Neuronal stem cell (in vitro differentiated cells): ENCODE measurements around the gene LTBP3.

Experiments
- DNase-seq: peaks from one replicate; pipeline ENCODE4 v3.0.0-alpha.2; 2013; ENCODE audit warnings: low spot score
- H2AFZ ChIP-seq: one replicate; pipeline ENCODE4 v1.6.1; 2013; ENCODE audit warnings: mild to moderate bottlenecking, low read length, inconsistent platforms
- H2AK5ac ChIP-seq: 2 replicates; pipeline ENCODE4 v1.6.1; 2013; ENCODE audit warnings: low read depth, mild to moderate bottlenecking, inconsistent platforms, low read length, moderate library complexity, mixed read lengths
- H2BK120ac ChIP-seq: 2 replicates; pipeline ENCODE4 v1.6.1; 2013; ENCODE audit warnings: low read depth, mild to moderate bottlenecking, inconsistent platforms, low read length, moderate library complexity, mixed read lengths
- H2BK12ac ChIP-seq: one replicate; pipeline ENCODE4 v1.6.1; 2013; ENCODE audit warnings: low read length, inconsistent platforms
- H2BK15ac ChIP-seq: 2 replicates; pipeline ENCODE4 v1.6.1; 2013; ENCODE audit warnings: mild to moderate bottlenecking, low read length, inconsistent platforms, mixed read lengths
- H2BK5ac ChIP-seq: one replicate; pipeline ENCODE4 v1.6.1; 2013; ENCODE audit warnings: inconsistent platforms, mild to moderate bottlenecking, low read length, moderate library complexity
- H3K14ac ChIP-seq: one replicate; pipeline ENCODE4 v1.6.1; 2013; ENCODE audit warnings: low read length, inconsistent platforms
- H3K18ac ChIP-seq: 2 replicates; pipeline ENCODE4 v1.6.1; 2013; ENCODE audit warnings: low read length, inconsistent platforms
- H3K23ac ChIP-seq: 2 replicates; pipeline ENCODE4 v1.6.1; 2013; ENCODE audit warnings: low read depth, mild to moderate bottlenecking, mixed read lengths, low read length, inconsistent platforms; ENCODE audit not compliant: poor library complexity
- H3K27ac ChIP-seq: replicated peaks from 3 replicates; pipeline ENCODE4 v1.5.1; 2013; ENCODE audit warnings: low read length, inconsistent platforms
- H3K27me3 ChIP-seq, 3 experiments: 2 replicates each; pipeline ENCODE4 v1.6.1; 2013; ENCODE audit warnings: low read length in 3 of 3, mild to moderate bottlenecking in 2 of 3, inconsistent platforms in 1 of 3, low read depth in 1 of 3, mixed read lengths in 1 of 3, moderate library complexity in 1 of 3; ENCODE audit not compliant: control insufficient read depth in 3 of 3, insufficient read depth in 3 of 3
- H3K36me3 ChIP-seq, 2 donors: replicated peaks in 1 of 2; 2 replicates each; pipeline ENCODE4 v1.6.1; 2013; ENCODE audit warnings: low read length in 2 of 2; ENCODE audit not compliant: control insufficient read depth in 2 of 2, insufficient read depth in 2 of 2
- H3K4ac ChIP-seq: 2 replicates; pipeline ENCODE4 v1.6.1; 2013; ENCODE audit warnings: inconsistent platforms, mild to moderate bottlenecking, low read length, moderate library complexity
- H3K4me1 ChIP-seq, 2 donors: 1 replicate in 1 of 2; 2 replicates in 1 of 2; pipeline ENCODE4 v1.6.1; 2013; ENCODE audit warnings: low read length in 2 of 2, low read depth in 1 of 2; ENCODE audit not compliant: control insufficient read depth in 2 of 2, insufficient read depth in 1 of 2
- H3K4me2 ChIP-seq: one replicate; pipeline ENCODE4 v1.6.1; 2013; ENCODE audit warnings: mild to moderate bottlenecking, low read length, inconsistent platforms; ENCODE audit not compliant: insufficient read depth, poor library complexity, severe bottlenecking
- H3K4me3 ChIP-seq, 2 donors: 2 replicates each; pipeline ENCODE4 v1.5.1; 2013; ENCODE audit warnings: low read length in 2 of 2, mild to moderate bottlenecking in 2 of 2, inconsistent platforms in 1 of 2, moderate library complexity in 1 of 2
- H3K79me1 ChIP-seq: one replicate; pipeline ENCODE4 v1.6.1; 2013; ENCODE audit warnings: low read depth, mild to moderate bottlenecking, inconsistent platforms, low read length, moderate library complexity
- H3K9ac ChIP-seq: one replicate; pipeline ENCODE4 v1.6.1; 2013; ENCODE audit warnings: mild to moderate bottlenecking, low read depth, low read length, inconsistent platforms; ENCODE audit not compliant: poor library complexity
- H3K9me3 ChIP-seq, 2 donors: replicated peaks in 1 of 2; 2 replicates each; pipeline versions ENCODE3 to v1.6.1; 2013; ENCODE audit warnings: low read length in 2 of 2, mild to moderate bottlenecking in 2 of 2, inconsistent platforms in 1 of 2, low read depth in 1 of 2, mixed read lengths in 1 of 2, moderate library complexity in 1 of 2; ENCODE audit not compliant: control insufficient read depth in 2 of 2, insufficient read depth in 1 of 2
- H4K8ac ChIP-seq: one replicate; pipeline ENCODE4 v1.6.1; 2013; ENCODE audit warnings: low read depth, mild to moderate bottlenecking, inconsistent platforms, low read length, moderate library complexity
- H4K91ac ChIP-seq: one replicate; pipeline ENCODE4 v1.6.1; 2013; ENCODE audit warnings: low read length, low read depth, mild to moderate bottlenecking, inconsistent platforms; ENCODE audit not compliant: poor library complexity
- WGBS, 2 donors: extraction: QIAGEN DNeasy Blood & Tissue Kit; methylation state at CpG; one replicate each; pipeline ENCODE4 v1.1.7; 2013; ENCODE audit warnings: missing lambda C conversion rate in 2 of 2, mixed read lengths in 1 of 2; ENCODE audit not compliant: insufficient read length in 2 of 2, insufficient replicate concordance in 1 of 2; ENCODE audit errors: extremely low coverage in 2 of 2; 5-methylcytosine and 5-hydroxymethylcytosine counted together

Gene LTBP3

GRCh38 chr11:65554057-65554818 lies 3.9 kb downstream of the LTBP3 start:
- H3K9me3 ChIP-seq = no peaks in the 10 kb centered on the region
- peak overlapping the region; percentile 93 for H2AK5ac ChIP-seq
- peak overlapping the region; percentile 56 for H2BK5ac ChIP-seq
- peak overlapping the region; percentile 75 for H3K4me2 ChIP-seq
- peaks cover 0 to 7% of the 10 kb centered on the region in 2 donors for H3K36me3 ChIP-seq
- H4K91ac ChIP-seq = peak overlapping the region; percentile 64
- no peak overlapping the region for H4K8ac ChIP-seq
- peaks cover 23% of the 10 kb centered on the region in 2 donors for H3K4me1 ChIP-seq
- peak overlapping the region; percentile 72 for H3K9ac ChIP-seq
- peaks cover 0 to 14% (median 0%) of the 10 kb centered on the region in 3 experiments for H3K27me3 ChIP-seq
- peak overlapping the region; percentile 85 for H3K18ac ChIP-seq
- DNase-seq = no peak
- H2BK120ac ChIP-seq = no peak overlapping the region
- H2AFZ ChIP-seq = no peak overlapping the region
- H3K4me3 ChIP-seq = no peak overlapping the region
- H2BK12ac ChIP-seq = peak overlapping the region; percentile 77
- H3K14ac ChIP-seq = no peak overlapping the region
- H2BK15ac ChIP-seq = peak overlapping the region; percentile 65
- H3K23ac ChIP-seq = no peak overlapping the region
- peak overlapping the region; percentile 76 for H3K4ac ChIP-seq
- WGBS, 2 donors = no CpG with 5 or more reads among the region's 27 CpGs
- no peak overlapping the region for H3K27ac ChIP-seq
- no peaks in the 10 kb centered on the region for H3K79me1 ChIP-seq

- Histone ChIP-seq H3K4me1 (peaks cover 17 to 18% of the 10 kb centered on the region in 2 donors), H3K27me3 (peaks cover 0 to 22% (median 0%) of the 10 kb centered on the region in 3 experiments), H2AFZ (no peak overlapping the region), H3K79me1 (no peaks in the 10 kb centered on the region), H4K91ac (peak overlapping the region; percentile 64), H3K9me3 (no peaks in the 10 kb centered on the region), H2BK5ac (peak overlapping the region; percentile 56), H2BK12ac (peak overlapping the region; percentile 52), H4K8ac (no peak overlapping the region), H3K4ac (no peak overlapping the region), H3K9ac (peak overlapping the region; percentile 72), H3K4me2 (peak overlapping the region; percentile 75), H2BK15ac (peak overlapping the region; percentile 74), H2BK120ac (peak overlapping the region; percentile 48), H3K36me3 (peaks cover 0 to 12% of the 10 kb centered on the region in 2 donors), H3K27ac (no peak overlapping the region), H3K14ac (no peak overlapping the region), H3K18ac (peak overlapping the region; percentile 95), H2AK5ac (peak overlapping the region; percentile 91), H3K4me3 (no peak overlapping the region), H3K23ac (no peak overlapping the region)
- no peak for DNase-seq
- no CpG with 5 or more reads among the region's 37 CpGs for WGBS, 2 donors
These were observed 4.7 kb downstream of the LTBP3 start for GRCh38 chr11:65553301-65554001.

- H2BK15ac ChIP-seq = peak overlapping the region; percentile 74
- no peak overlapping the region for H4K91ac ChIP-seq
- H3K36me3 ChIP-seq = peaks cover 0 to 12% of the 10 kb centered on the region in 2 donors
- no peak overlapping the region for H3K4me3 ChIP-seq
- H3K4ac ChIP-seq = no peak overlapping the region
- no peak overlapping the region for H4K8ac ChIP-seq
- peaks cover 0 to 31% (median 3%) of the 10 kb centered on the region in 3 experiments for H3K27me3 ChIP-seq
- H3K14ac ChIP-seq = peak overlapping the region; percentile 92
- DNase-seq = no peak
- H3K9ac ChIP-seq = peak overlapping the region; percentile 9
- no peak overlapping the region for H2AFZ ChIP-seq
- no peak overlapping the region for H2BK120ac ChIP-seq
- H3K79me1 ChIP-seq = no peaks in the 10 kb centered on the region
- H2BK5ac ChIP-seq = peak overlapping the region; percentile 55
- no CpG with 5 or more reads among the region's 9 CpGs for WGBS, 2 donors
- peak overlapping the region; percentile 91 for H2AK5ac ChIP-seq
- H3K4me1 ChIP-seq = peaks cover 16 to 18% of the 10 kb centered on the region in 2 donors
- H3K23ac ChIP-seq = no peak overlapping the region
- no peak overlapping the region for H3K27ac ChIP-seq
- H3K9me3 ChIP-seq = no peaks in the 10 kb centered on the region
- H3K4me2 ChIP-seq = no peak overlapping the region
- peak overlapping the region; percentile 99 for H2BK12ac ChIP-seq
- H3K18ac ChIP-seq = peak overlapping the region; percentile 55
These were observed 5.7 kb downstream of the LTBP3 start for GRCh38 chr11:65552388-65552951.
